BLaER1 (cell line): Measurements from ENCODE around the gene TRIOBP.

Experiments used
- H3K27ac ChIP-seq: shearing (Covaris generic); formaldehyde crosslinking; 2 replicates; pipeline ENCODE4 v1.8.1; 2022
- H3K27me3 ChIP-seq: shearing (Covaris generic); formaldehyde crosslinking; 2 replicates; pipeline ENCODE4 v1.8.1; 2022
- H3K36me3 ChIP-seq: shearing (Covaris generic); formaldehyde crosslinking; 2 replicates; pipeline ENCODE4 v1.8.1; 2022
- H3K4me1 ChIP-seq: shearing (Covaris generic); formaldehyde crosslinking; 2 replicates; pipeline ENCODE4 v1.8.1; 2022
- H3K4me2 ChIP-seq: shearing (Covaris generic); formaldehyde crosslinking; 2 replicates; pipeline ENCODE4 v1.8.1; 2022
- H3K4me3 ChIP-seq: shearing (Covaris generic); formaldehyde crosslinking; 2 replicates; pipeline ENCODE4 v1.8.1; 2022
- H3K9ac ChIP-seq: shearing (Covaris generic); formaldehyde crosslinking; 2 replicates; pipeline ENCODE4 v1.8.1; 2022
- H3K9me3 ChIP-seq: shearing (Covaris generic); formaldehyde crosslinking; 2 replicates; pipeline ENCODE4 v1.8.1; 2022
- H4K20me1 ChIP-seq: shearing (Covaris generic); formaldehyde crosslinking; 2 replicates; pipeline ENCODE4 v1.8.1; 2022
- Cebpa-rat ChIP-seq: shearing (Covaris generic); IDR thresholded peaks from 2 replicates; pipeline ENCODE4 v1.8.1; 2022

TRIOBP gene

GRCh38 chr22:37765953-37766576, 69.2 kb downstream of the TRIOBP start:
- Histone ChIP-seq H3K27ac (no peak overlapping the region), H4K20me1 (no peaks in the 10 kb centered on the region), H3K9ac (no peak overlapping the region), H3K4me2 (peak overlapping the region; percentile 62; the same call in 1 of the 2 replicates), H3K27me3 (no peaks in the 10 kb centered on the region), H3K9me3 (no peaks in the 10 kb centered on the region), H3K4me1 (peaks cover 37% of the 10 kb centered on the region), H3K4me3 (no peak overlapping the region), H3K36me3 (peaks cover 70% of the 10 kb centered on the region)
- TF ChIP-seq Cebpa-rat = no peak

DNA sequence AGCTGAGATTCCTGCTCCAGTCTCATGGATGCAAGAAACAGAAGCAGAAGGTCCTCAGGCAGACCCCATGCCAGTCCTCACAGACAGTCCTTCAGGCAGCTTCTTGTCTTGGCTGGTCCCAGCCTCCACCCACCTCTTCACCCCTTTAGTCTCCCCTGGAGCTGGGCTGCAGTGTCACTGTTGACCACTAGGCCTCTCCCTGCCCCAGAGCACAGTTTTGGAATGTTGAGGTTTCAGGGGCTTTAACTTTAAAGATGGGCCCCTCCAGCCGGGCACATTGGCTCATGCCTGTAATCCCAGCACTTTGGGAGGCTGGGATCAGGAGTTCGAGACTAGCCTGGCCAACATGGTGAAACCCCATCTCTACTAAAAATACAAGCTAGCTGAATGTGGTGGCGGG, 71.4 kb downstream of the TRIOBP start:
- no peak for TF ChIP-seq Cebpa-rat
- H3K36me3 ChIP-seq = peaks cover 76% of the 10 kb centered on the region
- no peak overlapping the region for H3K4me2 ChIP-seq

GRCh38 chr22:37769056-37769455, 72.2 kb downstream of the TRIOBP start:
- no peak overlapping the region for H3K27ac ChIP-seq
- H3K9me3 ChIP-seq = no peaks in the 10 kb centered on the region
- TF ChIP-seq Cebpa-rat = no peak
- peaks cover 22% of the 10 kb centered on the region for H3K4me1 ChIP-seq
- no peak overlapping the region for H3K9ac ChIP-seq
- H3K36me3 ChIP-seq = peaks cover 76% of the 10 kb centered on the region
- no peak overlapping the region for H3K4me3 ChIP-seq
- no peaks in the 10 kb centered on the region for H3K27me3 ChIP-seq
- H3K4me2 ChIP-seq = no peak overlapping the region
- no peaks in the 10 kb centered on the region for H4K20me1 ChIP-seq

More for the DNA sequence above, 71.4 kb downstream of the TRIOBP start:
- no peak overlapping the region for H3K27ac ChIP-seq
- no peak overlapping the region for H3K9ac ChIP-seq
- no peaks in the 10 kb centered on the region for H3K27me3 ChIP-seq
- H4K20me1 ChIP-seq = no peaks in the 10 kb centered on the region
- no peak overlapping the region for H3K4me3 ChIP-seq
- H3K9me3 ChIP-seq = no peaks in the 10 kb centered on the region
- H3K4me1 ChIP-seq = peaks cover 30% of the 10 kb centered on the region

- H3K27me3 ChIP-seq = no peaks in the 10 kb centered on the region
- H3K9ac ChIP-seq = no peak overlapping the region
- H3K9me3 ChIP-seq = no peaks in the 10 kb centered on the region
- no peak overlapping the region for H3K27ac ChIP-seq
- TF ChIP-seq Cebpa-rat = no peak
- H3K4me1 ChIP-seq = peaks cover 2% of the 10 kb centered on the region
- no peaks in the 10 kb centered on the region for H4K20me1 ChIP-seq
- no peak overlapping the region for H3K4me3 ChIP-seq
- H3K36me3 ChIP-seq = peaks cover 82% of the 10 kb centered on the region
- H3K4me2 ChIP-seq = no peak overlapping the region
Observed at GRCh38 chr22:37771081-37771480, 74.2 kb downstream of the TRIOBP start.

DNA sequence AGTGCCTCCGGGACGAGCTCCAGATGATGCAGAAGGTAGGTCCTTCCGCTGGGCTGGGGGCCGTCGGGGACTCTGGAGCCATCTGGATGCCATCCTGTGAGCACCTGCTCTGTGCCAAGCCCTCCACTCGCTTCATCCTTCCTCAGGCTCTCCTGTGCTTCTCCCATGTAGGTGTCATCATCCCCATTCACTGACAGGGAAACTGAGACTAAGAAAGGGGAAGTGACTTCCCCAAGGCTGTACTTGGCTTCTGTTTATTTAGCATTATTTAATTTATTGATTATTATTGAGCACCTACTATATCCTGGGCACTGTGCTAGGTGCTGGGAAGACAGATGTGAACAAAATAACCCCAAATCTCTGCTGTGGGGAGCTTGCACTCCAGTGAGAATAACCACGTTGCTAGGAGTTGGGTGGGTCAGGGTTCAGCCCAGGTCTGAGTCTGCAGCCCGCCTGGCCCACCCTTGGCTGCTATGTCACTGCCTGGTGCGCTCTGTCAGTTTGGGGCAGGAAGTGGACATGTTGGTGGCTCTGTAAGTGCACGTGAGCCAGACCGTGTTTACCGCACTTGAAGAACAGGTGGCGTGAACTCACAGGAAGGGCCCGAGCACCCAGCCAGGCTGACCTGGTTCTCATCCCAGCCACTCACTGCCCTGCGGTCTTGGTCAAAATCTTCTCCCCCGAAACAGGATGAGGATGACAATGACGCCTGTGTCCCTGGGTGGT, 75.0 kb downstream of the TRIOBP start:
- H3K4me1 ChIP-seq = peaks cover 4% of the 10 kb centered on the region
- no peak overlapping the region for H3K4me3 ChIP-seq
- no peak overlapping the region for H3K4me2 ChIP-seq
- no peaks in the 10 kb centered on the region for H4K20me1 ChIP-seq
- no peaks in the 10 kb centered on the region for H3K27me3 ChIP-seq
- no peaks in the 10 kb centered on the region for H3K9me3 ChIP-seq
- peaks cover 77% of the 10 kb centered on the region for H3K36me3 ChIP-seq
- H3K27ac ChIP-seq = no peak overlapping the region
- no peak for TF ChIP-seq Cebpa-rat
- no peak overlapping the region for H3K9ac ChIP-seq

GRCh38 chr22:37774728-37775127, 77.9 kb downstream of the TRIOBP start:
- H3K9me3 ChIP-seq = no peaks in the 10 kb centered on the region
- peaks cover 13% of the 10 kb centered on the region for H3K4me1 ChIP-seq
- no peak overlapping the region for H3K4me3 ChIP-seq
- no peak for TF ChIP-seq Cebpa-rat
- no peaks in the 10 kb centered on the region for H3K27me3 ChIP-seq
- no peaks in the 10 kb centered on the region for H4K20me1 ChIP-seq
- H3K4me2 ChIP-seq = no peak overlapping the region
- H3K27ac ChIP-seq = no peak overlapping the region
- H3K36me3 ChIP-seq = peaks cover 52% of the 10 kb centered on the region
- H3K9ac ChIP-seq = no peak overlapping the region

DNA sequence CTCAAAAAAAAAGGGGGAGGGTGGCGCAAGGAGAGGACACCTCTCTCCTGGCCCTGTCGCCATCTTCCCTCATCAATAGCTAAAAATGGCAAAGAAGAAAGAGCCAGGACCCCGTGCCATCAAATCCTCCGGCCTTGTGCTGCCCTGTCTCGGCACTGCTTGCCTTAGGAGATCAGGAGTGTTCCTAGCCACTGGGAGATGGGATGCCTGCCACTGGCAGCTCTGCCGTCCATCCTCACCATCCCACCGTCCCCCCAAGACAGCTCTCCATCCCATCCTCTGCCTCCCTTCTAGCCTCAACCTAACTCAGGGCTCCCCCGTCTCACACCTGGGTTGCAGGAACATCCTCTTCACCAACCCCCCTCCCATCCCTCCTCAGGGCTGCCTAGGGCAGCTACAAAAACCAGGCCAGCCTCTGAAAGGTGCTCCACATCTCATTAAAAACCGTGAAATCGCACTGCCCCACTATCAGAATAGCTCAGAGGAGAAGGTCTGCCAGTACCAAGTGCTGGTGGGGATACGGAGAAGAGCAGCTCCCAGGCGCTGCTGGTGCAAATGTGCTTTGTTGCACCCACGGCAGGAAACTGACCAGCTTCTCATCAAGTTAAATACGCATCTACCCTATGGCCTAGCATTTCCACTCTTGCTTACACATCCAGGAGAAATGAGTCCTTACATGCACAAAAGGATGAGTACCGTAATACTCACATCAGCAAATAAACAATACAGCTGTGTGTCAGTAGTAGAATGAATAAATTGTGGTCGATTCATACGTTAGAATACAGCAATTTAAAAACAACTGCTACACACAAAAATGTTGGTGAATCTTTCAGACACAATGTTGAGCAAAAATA, 79.2 kb downstream of the TRIOBP start:
- no peak overlapping the region for H3K4me2 ChIP-seq

DNA sequence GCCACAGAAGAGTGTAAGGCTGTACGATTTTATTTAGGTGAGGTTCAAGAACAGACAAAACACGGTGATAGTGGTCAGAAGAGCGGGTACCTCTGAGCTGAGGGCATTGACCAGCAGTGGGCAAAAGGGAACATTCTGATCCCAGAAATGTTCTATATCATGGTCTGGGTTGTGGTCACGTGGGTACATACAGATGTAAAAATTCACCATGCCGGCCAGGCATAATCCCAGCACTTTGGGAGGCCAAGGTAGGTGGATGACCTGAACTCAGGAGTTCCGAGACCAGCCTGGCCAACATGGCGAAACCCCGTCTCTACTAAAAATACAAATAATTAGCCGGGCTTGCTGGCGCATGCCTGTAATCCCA, 79.8 kb downstream of the TRIOBP start:
- H3K4me3 ChIP-seq = no peak overlapping the region
- no peaks in the 10 kb centered on the region for H3K27me3 ChIP-seq
- TF ChIP-seq Cebpa-rat = no peak
- peaks cover 37% of the 10 kb centered on the region for H3K36me3 ChIP-seq
- peaks cover 13% of the 10 kb centered on the region for H3K4me1 ChIP-seq
- no peak overlapping the region for H3K27ac ChIP-seq
- no peaks in the 10 kb centered on the region for H4K20me1 ChIP-seq
- H3K4me2 ChIP-seq = peak overlapping the region; percentile 56
- no peaks in the 10 kb centered on the region for H3K9me3 ChIP-seq
- H3K9ac ChIP-seq = no peak overlapping the region

More for the DNA sequence above, 79.2 kb downstream of the TRIOBP start:
- H3K36me3 ChIP-seq = peaks cover 43% of the 10 kb centered on the region
- peaks cover 13% of the 10 kb centered on the region for H3K4me1 ChIP-seq
- no peak overlapping the region for H3K9ac ChIP-seq
- H3K27ac ChIP-seq = no peak overlapping the region
- H3K27me3 ChIP-seq = no peaks in the 10 kb centered on the region
- no peaks in the 10 kb centered on the region for H3K9me3 ChIP-seq
- no peaks in the 10 kb centered on the region for H4K20me1 ChIP-seq
- H3K4me3 ChIP-seq = no peak overlapping the region
- TF ChIP-seq Cebpa-rat = no peak

DNA sequence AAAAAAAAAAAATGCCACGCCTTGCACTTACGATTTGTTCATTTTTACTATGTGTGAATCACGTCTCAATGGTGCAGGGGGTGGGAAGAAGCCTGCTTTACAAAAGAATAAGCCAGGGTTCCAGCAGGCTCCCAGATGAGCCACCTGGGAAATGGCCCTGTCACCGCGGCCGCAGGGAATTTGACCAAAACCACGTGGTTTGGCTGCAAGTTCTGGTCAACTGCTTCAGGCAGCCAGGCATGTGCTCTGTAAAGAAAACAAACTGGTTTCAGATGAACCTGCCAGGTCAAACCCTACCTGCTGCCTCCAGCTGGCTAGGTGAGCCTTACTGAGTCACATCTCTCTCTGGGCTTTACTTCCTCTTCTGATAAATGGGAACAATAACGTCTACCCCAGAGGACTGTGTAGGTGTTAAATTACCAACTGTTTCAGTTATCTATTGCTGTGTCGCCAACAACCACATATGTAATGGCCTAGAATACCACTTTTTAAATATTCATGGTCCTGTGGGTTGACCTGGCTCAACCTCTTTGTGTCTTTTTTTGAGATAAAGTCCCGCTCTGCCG, 80.4 kb downstream of the TRIOBP start:
- TF ChIP-seq Cebpa-rat = no peak
- H3K27me3 ChIP-seq = no peaks in the 10 kb centered on the region
- no peaks in the 10 kb centered on the region for H3K9me3 ChIP-seq
- no peak overlapping the region for H3K27ac ChIP-seq
- H4K20me1 ChIP-seq = no peaks in the 10 kb centered on the region
- H3K4me2 ChIP-seq = peak overlapping the region; percentile 56
- H3K9ac ChIP-seq = no peak overlapping the region
- H3K4me1 ChIP-seq = peaks cover 13% of the 10 kb centered on the region
- no peak overlapping the region for H3K4me3 ChIP-seq
- H3K36me3 ChIP-seq = peaks cover 31% of the 10 kb centered on the region
